Esophagus muscularis mucosa (tissue), 4 donors: Measurements from ENCODE around the gene DCDC2. TPM values are rescaled to one million over a fixed set of nuclear protein-coding genes. Genes with fewer than 3 reads are reported as not detected.
"Not testable (repeated sequence)": the region's sequence is repeated elsewhere in the genome, so short reads cannot be mapped to it uniquely, and the experiment has no call there.

ENCODE experiments used
- DNase-seq: peaks from one replicate; pipeline ENCODE4 v3.0.0-alpha.2; 2017; ENCODE audit errors: extremely low spot score
- H3K27ac ChIP-seq, 4 donors: fragments of 200-600 bp; sonication (generic); replicated peaks in 1 of 4; 1 replicate in 3 of 4; 2 replicates in 1 of 4; pipeline ENCODE4 v1.5.1; 2016 to 2019; ENCODE audit warnings: mild to moderate bottlenecking in 1 of 4
- H3K27me3 ChIP-seq, 4 donors: fragments of 200-600 bp; sonication (generic); one replicate each; pipeline versions ENCODE4 v1.5.1 to v1.6.0; 2016 to 2019
- H3K36me3 ChIP-seq, 4 donors: fragments of 200-600 bp; sonication (generic); one replicate each; pipeline ENCODE4 v1.5.1; 2016 to 2019
- H3K4me1 ChIP-seq, 4 donors: fragments of 200-600 bp; sonication (generic); one replicate each; pipeline ENCODE4 v1.5.1; 2016 to 2019
- H3K4me3 ChIP-seq, 4 donors: fragments of 200-600 bp; sonication (generic); 1 replicate in 2 of 4; 2 replicates in 2 of 4; pipeline ENCODE4 v1.5.1; 2016 to 2019; ENCODE audit warnings: mild to moderate bottlenecking in 4 of 4, moderate library complexity in 1 of 4
- H3K9me3 ChIP-seq, 4 donors: fragments of 200-600 bp; sonication (generic); 1 replicate in 3 of 4; 2 replicates in 1 of 4; pipeline ENCODE4 v1.5.1; 2016 to 2019
- CTCF ChIP-seq, 3 experiments: fragments of 200-600 bp in 2 of 3; fragments of 450-650 bp in 1 of 3; sonication (generic) in 2 of 3; IDR thresholded peaks; one replicate each; pipeline ENCODE4 v1.5.1; 2017 to 2019; ENCODE audit warnings: antibody characterized with exemption in 3 of 3, mild to moderate bottlenecking in 2 of 3, moderate library complexity in 1 of 3
- EP300 ChIP-seq: sonication (generic); formaldehyde crosslinking; IDR thresholded peaks from one replicate; pipeline ENCODE4 v1.6.1; 2017; ENCODE audit warnings: antibody characterized with exemption
- POLR2A ChIP-seq: fragments of 450-650 bp; IDR thresholded peaks from one replicate; pipeline ENCODE4 v1.6.1; 2017; ENCODE audit warnings: antibody characterized with exemption, moderate library complexity, mild to moderate bottlenecking, low read depth
- POLR2AphosphoS5 ChIP-seq, 2 donors: sonication (generic); formaldehyde crosslinking; IDR thresholded peaks; one replicate each; pipeline ENCODE4 v1.6.1; 2017; ENCODE audit warnings: antibody characterized with exemption in 2 of 2
- WGBS: methylation state at CpG from one replicate; pipeline ENCODE4 v1.1.5; 2018; 5-methylcytosine and 5-hydroxymethylcytosine counted together
- intact Hi-C: fragments of 100-400 bp; cut with DNase I; formaldehyde crosslinking; loops from one replicate; pipeline ENCODE4 v1.15.1; 2023
- total RNA-seq, 4 donors: library from RNA; depleted of rRNA; stranded (reverse); fragments of >200 nt; gene quantifications; one replicate each; pipeline versions ENCODE4 v1.1.0 to v1.2.1, GENCODE V29; 2016

DCDC2 gene
- not detected for total RNA-seq

GRCh38 chr6:24357336-24358218 is at the start of gene DCDC2:
DCDC2 (minus strand) TSS chr6:24358059; CDS start chr6:24357750, 309 bp downstream.
- H3K9me3 ChIP-seq = no peaks in the 10 kb centered on the region
- peak within 1 kb of the TSS; percentile 35 to 45 (median 38) for H3K4me3 ChIP-seq
- no peak within 1 kb of the TSS for H3K27ac ChIP-seq
- WGBS = 28% methylated on average over 25 of the region's 61 CpGs
- peaks cover 17 to 31% (median 26%) of the 10 kb centered on the region in 4 donors for H3K4me1 ChIP-seq
- intact Hi-C loops = no loop called here
- no peaks in the 10 kb centered on the region for H3K36me3 ChIP-seq
- peaks cover 0 to 3% (median 0%) of the 10 kb centered on the region in 4 donors for H3K27me3 ChIP-seq
- TF ChIP-seq EP300 = no peak
- no peak for TF ChIP-seq POLR2AphosphoS5 (IDR thresholded peaks at IDR 0.05)
- TF ChIP-seq POLR2A = no peak
- no peak for TF ChIP-seq CTCF (IDR thresholded peaks at IDR 0.05)
- no peak for DNase-seq

GRCh38 chr6:24405262-24405661 is 47.4 kb upstream of the DCDC2 start:
- H3K27me3 ChIP-seq = no peaks in the 10 kb centered on the region
- H3K36me3 ChIP-seq = peaks cover 16 to 47% (median 32%) of the 10 kb centered on the region in 4 donors
- H3K27ac ChIP-seq = no peak overlapping the region
- H3K4me1 ChIP-seq = peaks cover 17 to 26% (median 24%) of the 10 kb centered on the region in 4 donors
- intact Hi-C loops = no loop called here
- DNase-seq = no peak
- no peak overlapping the region for H3K4me3 ChIP-seq
- no peaks in the 10 kb centered on the region for H3K9me3 ChIP-seq
- TF ChIP-seq POLR2AphosphoS5 (IDR thresholded peaks at IDR 0.05) = no peak
- TF ChIP-seq CTCF (IDR thresholded peaks at IDR 0.05) = no peak
- no peak for TF ChIP-seq EP300
- no peak for TF ChIP-seq POLR2A
- WGBS = 90% methylated on average over 5 of the region's 5 CpGs

- intact Hi-C loops = no loop called here
- 9% methylated on average over 9 of the region's 12 CpGs for WGBS
- Histone ChIP-seq H3K9me3 (no peaks in the 10 kb centered on the region), H3K4me3 (peak overlapping the region; percentile 72 to 94 (median 84)), H3K27ac (peak overlapping the region; percentile 76 to 84 (median 80)), H3K4me1 (peaks cover 17 to 26% (median 22%) of the 10 kb centered on the region in 4 donors), H3K27me3 (peaks cover 0 to 9% (median 3%) of the 10 kb centered on the region in 4 donors), H3K36me3 (peaks cover 8 to 31% (median 21%) of the 10 kb centered on the region in 4 donors)
- no peak for TF ChIP-seq POLR2AphosphoS5 (IDR thresholded peaks at IDR 0.05)
- no peak for DNase-seq
Observed at GRCh38 chr6:24403501-24403824, 45.6 kb upstream of the DCDC2 start.

- peak; percentile 93 for DNase-seq
- Histone ChIP-seq H3K27ac (peak within 1 kb of the TSS; percentile 76 to 84 (median 80)), H3K9me3 (no peaks in the 10 kb centered on the region), H3K27me3 (peaks cover 0 to 14% (median 3%) of the 10 kb centered on the region in 4 donors), H3K4me1 (peaks cover 17 to 26% (median 22%) of the 10 kb centered on the region in 4 donors), H3K4me3 (peak within 1 kb of the TSS; percentile 72 to 94 (median 84)), H3K36me3 (peaks cover 7 to 27% (median 17%) of the 10 kb centered on the region in 4 donors)
- WGBS = 0% methylated on average over 38 of the region's 63 CpGs
- TF ChIP-seq CTCF (IDR thresholded peaks at IDR 0.05) (no peak), POLR2AphosphoS5 (IDR thresholded peaks at IDR 0.05) (peak; percentile 87 to 90), EP300 (no peak), POLR2A (peak; percentile 40)
- intact Hi-C loops = no loop called here
Observed at GRCh38 chr6:24402697-24403500, 45.0 kb upstream of the DCDC2 start, which contains the start of gene MRS2. MRS2 (plus strand) TSS chr6:24402936; CDS start chr6:24403047, 111 bp downstream.

- Histone ChIP-seq H3K27me3 (peaks cover 0 to 26% (median 3%) of the 10 kb centered on the region in 4 donors), H3K27ac (no peak overlapping the region), H3K4me1 (peaks cover 17 to 26% (median 22%) of the 10 kb centered on the region in 4 donors), H3K4me3 (no peak overlapping the region), H3K9me3 (no peaks in the 10 kb centered on the region), H3K36me3 (peaks cover 0 to 17% (median 9%) of the 10 kb centered on the region in 4 donors)
- 69% methylated on average over 4 of the region's 4 CpGs for WGBS
- TF ChIP-seq POLR2A (no peak), POLR2AphosphoS5 (IDR thresholded peaks at IDR 0.05) (no peak), EP300 (no peak), CTCF (IDR thresholded peaks at IDR 0.05) (no peak)
- DNase-seq = no peak
- intact Hi-C loops = no loop called here
Observed at GRCh38 chr6:24401458-24401857, 43.6 kb upstream of the DCDC2 start.

- H3K36me3 ChIP-seq, H3K9me3 ChIP-seq, intact Hi-C loops, DNase-seq, H3K4me3 ChIP-seq, H3K27ac ChIP-seq: not testable (repeated sequence)
- peaks cover 0 to 36% (median 3%) of the 10 kb centered on the region in 4 donors for H3K27me3 ChIP-seq
- 25% methylated on average over 17 of the region's 17 CpGs for WGBS
- H3K4me1 ChIP-seq = peaks cover 17 to 24% (median 21%) of the 10 kb centered on the region in 4 donors
Observed at GRCh38 chr6:24400045-24401039, 42.5 kb upstream of the DCDC2 start.
